ENCODE measurements around the gene FAM228B. TPM values are rescaled to one million over a fixed set of nuclear protein-coding genes. Genes with fewer than 3 reads are reported as not detected.

The FAM228B gene
- total and polyA plus RNA-seq, 9 of the 15 experiments (the other 6 are each of a cell fraction or from before 2014, with no cell fraction given) = 1.1 to 3.7 (median 2.6) TPM

DNA sequence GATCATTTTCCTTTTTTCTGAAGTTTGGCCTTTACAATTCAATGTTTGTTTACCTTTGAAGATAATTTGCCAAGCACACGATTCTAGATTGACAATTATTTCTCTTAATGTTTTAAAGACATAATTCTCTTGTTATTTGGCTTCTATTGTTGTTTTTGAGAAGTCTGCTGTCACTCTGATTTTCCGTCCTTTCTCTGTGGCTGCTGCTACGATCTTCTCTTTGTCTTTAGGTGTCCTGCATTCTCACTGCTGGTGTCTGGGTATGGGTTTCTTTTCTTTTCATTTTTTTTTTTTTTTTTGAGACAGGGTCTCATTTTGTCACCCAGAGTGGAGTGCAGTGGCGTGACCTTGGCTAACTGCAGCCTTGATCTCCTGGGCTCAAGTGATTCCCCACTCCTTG is 36.4 kb downstream of the FAM228B start:
- Histone ChIP-seq H3K27me3 (ENCODE audit: control insufficient read depth in 2 of 2, insufficient read depth in 2 of 2, low read length in 2 of 2) (no peaks in the 10 kb centered on the region), H3K4me1 (replicated peaks in 1 of 2; ENCODE audit: control insufficient read depth in 2 of 2, insufficient read depth in 2 of 2, low read length in 2 of 2) (no peaks in the 10 kb centered on the region), H3K4me2 (ENCODE audit: insufficient read depth, low read length) (no peak overlapping the region), H3K36me3 (ENCODE audit: control insufficient read depth, insufficient read depth, low read length) (no peaks in the 10 kb centered on the region), H3K4me3 (no peak overlapping the region), H3K9me3 (replicated peaks; ENCODE audit: control insufficient read depth, insufficient read depth, low read depth, low read length) (no peaks in the 10 kb centered on the region), H3K9me1 (ENCODE audit: control insufficient read depth, insufficient read depth, low read length) (no peaks in the 10 kb centered on the region), H4K20me1 (replicated peaks; ENCODE audit: control insufficient read depth, insufficient read depth, low read length) (no peaks in the 10 kb centered on the region), H3K27ac (ENCODE audit: extremely low read depth, low read depth, low read length) (no peak overlapping the region), H3K9ac (ENCODE audit: insufficient read depth in 1 of 2, low read depth in 2 of 2, low read length in 2 of 2) (no peak overlapping the region), H2AFZ (ENCODE audit: low read depth, low read length) (no peak overlapping the region), H3K79me2 (ENCODE audit: control insufficient read depth, insufficient read depth, low read length) (no peaks in the 10 kb centered on the region)
- in situ Hi-C loops (cut with MboI) = no loop called here
- WGBS (ENCODE audit: insufficient coverage, low coverage, missing lambda C conversion rate) = 16% methylated on average over 4 of the region's 4 CpGs
- BruUV-seq (replicated peaks) = no TSS peak
- DNase-seq (ENCODE audit: extremely low read depth in 1 of 4, low spot score in 3 of 4) = no peak
- no peak for ATAC-seq
- intact Hi-C loops (cut with micrococcal nuclease) = no loop called here
- CTCF ChIA-PET (ENCODE audit: low intra/inter-chr PET ratio) = no interaction called here
- POLR2A ChIA-PET = no interaction called here
- no peak for FAIRE-seq
- no peak for TF ChIP-seq DPF2 (IDR thresholded peaks at IDR 0.05)
- TF ChIP-seq TRIM24 (IDR thresholded peaks at IDR 0.05) = peak; percentile 23 to 47; a peak in 2 of 4 replicates
- no peak for TF ChIP-seq GTF2A2 (tag; IDR thresholded peaks at IDR 0.05)
- no peak for TF ChIP-seq RFX7 (CRISPR knock-in tag; IDR thresholded peaks at IDR 0.05)
- peak; percentile 66; the same call in 1 of the 2 replicates for TF ChIP-seq CBX5 (IDR thresholded peaks at IDR 0.05; ENCODE audit: borderline replicate concordance, low read depth)
- TF ChIP-seq, protein P1, sequence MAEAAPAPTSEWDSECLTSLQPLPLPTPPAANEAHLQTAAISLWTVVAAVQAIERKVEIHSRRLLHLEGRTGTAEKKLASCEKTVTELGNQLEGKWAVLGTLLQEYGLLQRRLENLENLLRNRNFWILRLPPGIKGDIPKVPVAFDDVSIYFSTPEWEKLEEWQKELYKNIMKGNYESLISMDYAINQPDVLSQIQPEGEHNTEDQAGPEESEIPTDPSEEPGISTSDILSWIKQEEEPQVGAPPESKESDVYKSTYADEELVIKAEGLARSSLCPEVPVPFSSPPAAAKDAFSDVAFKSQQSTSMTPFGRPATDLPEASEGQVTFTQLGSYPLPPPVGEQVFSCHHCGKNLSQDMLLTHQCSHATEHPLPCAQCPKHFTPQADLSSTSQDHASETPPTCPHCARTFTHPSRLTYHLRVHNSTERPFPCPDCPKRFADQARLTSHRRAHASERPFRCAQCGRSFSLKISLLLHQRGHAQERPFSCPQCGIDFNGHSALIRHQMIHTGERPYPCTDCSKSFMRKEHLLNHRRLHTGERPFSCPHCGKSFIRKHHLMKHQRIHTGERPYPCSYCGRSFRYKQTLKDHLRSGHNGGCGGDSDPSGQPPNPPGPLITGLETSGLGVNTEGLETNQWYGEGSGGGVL (CRISPR knock-in tag; IDR thresholded peaks at IDR 0.05) = no peak
- TF ChIP-seq FOXK1 (CRISPR knock-in tag; IDR thresholded peaks at IDR 0.05; ENCODE audit: borderline replicate concordance) = no peak
- no peak for TF ChIP-seq ETV6 (IDR thresholded peaks at IDR 0.05; ENCODE audit: borderline replicate concordance in 1 of 2, low read depth in 2 of 2, low read length in 1 of 2)
- TF ChIP-seq ETV6 (CRISPR knock-in tag; IDR thresholded peaks at IDR 0.05; ENCODE audit: borderline replicate concordance) = no peak
- no peak for TF ChIP-seq CBX1 (IDR thresholded peaks at IDR 0.05; ENCODE audit: low read depth)
- TF ChIP-seq MYBL2 (IDR thresholded peaks at IDR 0.05; ENCODE audit: low read depth) = no peak
- no peak for TF ChIP-seq MYBL2 (CRISPR knock-in tag; IDR thresholded peaks at IDR 0.05; ENCODE audit: borderline replicate concordance)
- no peak for TF ChIP-seq NFE2L1 (tag; IDR thresholded peaks at IDR 0.05; ENCODE audit: borderline replicate concordance, low read depth)
- no peak for TF ChIP-seq HNRNPL (IDR thresholded peaks at IDR 0.05; ENCODE audit: low read depth, low read length)
- TF ChIP-seq, protein P2, sequence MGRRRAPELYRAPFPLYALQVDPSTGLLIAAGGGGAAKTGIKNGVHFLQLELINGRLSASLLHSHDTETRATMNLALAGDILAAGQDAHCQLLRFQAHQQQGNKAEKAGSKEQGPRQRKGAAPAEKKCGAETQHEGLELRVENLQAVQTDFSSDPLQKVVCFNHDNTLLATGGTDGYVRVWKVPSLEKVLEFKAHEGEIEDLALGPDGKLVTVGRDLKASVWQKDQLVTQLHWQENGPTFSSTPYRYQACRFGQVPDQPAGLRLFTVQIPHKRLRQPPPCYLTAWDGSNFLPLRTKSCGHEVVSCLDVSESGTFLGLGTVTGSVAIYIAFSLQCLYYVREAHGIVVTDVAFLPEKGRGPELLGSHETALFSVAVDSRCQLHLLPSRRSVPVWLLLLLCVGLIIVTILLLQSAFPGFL (CRISPR knock-in tag; IDR thresholded peaks at IDR 0.05) = no peak
- TF ChIP-seq, protein P3, sequence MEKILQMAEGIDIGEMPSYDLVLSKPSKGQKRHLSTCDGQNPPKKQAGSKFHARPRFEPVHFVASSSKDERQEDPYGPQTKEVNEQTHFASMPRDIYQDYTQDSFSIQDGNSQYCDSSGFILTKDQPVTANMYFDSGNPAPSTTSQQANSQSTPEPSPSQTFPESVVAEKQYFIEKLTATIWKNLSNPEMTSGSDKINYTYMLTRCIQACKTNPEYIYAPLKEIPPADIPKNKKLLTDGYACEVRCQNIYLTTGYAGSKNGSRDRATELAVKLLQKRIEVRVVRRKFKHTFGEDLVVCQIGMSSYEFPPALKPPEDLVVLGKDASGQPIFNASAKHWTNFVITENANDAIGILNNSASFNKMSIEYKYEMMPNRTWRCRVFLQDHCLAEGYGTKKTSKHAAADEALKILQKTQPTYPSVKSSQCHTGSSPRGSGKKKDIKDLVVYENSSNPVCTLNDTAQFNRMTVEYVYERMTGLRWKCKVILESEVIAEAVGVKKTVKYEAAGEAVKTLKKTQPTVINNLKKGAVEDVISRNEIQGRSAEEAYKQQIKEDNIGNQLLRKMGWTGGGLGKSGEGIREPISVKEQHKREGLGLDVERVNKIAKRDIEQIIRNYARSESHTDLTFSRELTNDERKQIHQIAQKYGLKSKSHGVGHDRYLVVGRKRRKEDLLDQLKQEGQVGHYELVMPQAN (IDR thresholded peaks at IDR 0.05; ENCODE audit: borderline replicate concordance) = no peak
- peak; percentile 81 for TF ChIP-seq ZNF280A (IDR thresholded peaks at IDR 0.05; ENCODE audit: low read depth, partially characterized antibody)
- TF ChIP-seq CCAR2 (IDR thresholded peaks at IDR 0.05; ENCODE audit: low read depth, low read length) = no peak
